Left ventricle myocardium inferior (tissue), 1 donor: ENCODE data around the gene LRGUK. TPM values are rescaled to one million over a fixed set of nuclear protein-coding genes. Genes with fewer than 3 reads are reported as not detected.

Experiments
- DNase-seq: peaks from one replicate; pipeline ENCODE4 v3.0.0-alpha.2; 2020
- H3K27ac ChIP-seq: fragments of 200-600 bp; replicated peaks from 2 replicates; pipeline ENCODE4 v1.8.0; 2021
- H3K27me3 ChIP-seq: fragments of 200-600 bp; 2 replicates; pipeline ENCODE4 v1.8.0; 2021; ENCODE audit warnings: low read depth
- H3K36me3 ChIP-seq: fragments of 200-600 bp; 2 replicates; pipeline ENCODE4 v1.8.0; 2021
- H3K4me1 ChIP-seq: fragments of 200-600 bp; 2 replicates; pipeline ENCODE4 v1.8.0; 2021
- H3K4me3 ChIP-seq: fragments of 200-600 bp; 2 replicates; pipeline ENCODE4 v1.8.0; 2021; ENCODE audit warnings: mild to moderate bottlenecking, moderate library complexity
- H3K9me3 ChIP-seq: fragments of 200-600 bp; replicated peaks from 2 replicates; pipeline ENCODE4 v1.8.0; 2021
- intact Hi-C: fragments of 100-400 bp; cut with micrococcal nuclease; formaldehyde crosslinking; loops from one replicate; pipeline ENCODE4 v1.11.0; 2022
- total RNA-seq: library from RNA; stranded (reverse); fragmentation: NEBNext Ultra II Directional; extraction: Animal tissue kit (Norgen Biotek cat#: 25700); gene quantifications from one replicate; pipeline ENCODE4 v1.2.1, GENCODE V29; 2021
- TF ChIP-seq, protein P1 (sequence below): fragments of 200-600 bp; IDR thresholded peaks from 2 replicates; pipeline ENCODE4 v1.8.0; 2021; ENCODE audit warnings: antibody characterized with exemption, mild to moderate bottlenecking, borderline replicate concordance
- donor health status: DM: no; HTN: yes; CAD: no; lungs with severe emphysema.

Gene LRGUK
- total RNA-seq, 1 donor from 2014 or later = 0.19 TPM

DNA sequence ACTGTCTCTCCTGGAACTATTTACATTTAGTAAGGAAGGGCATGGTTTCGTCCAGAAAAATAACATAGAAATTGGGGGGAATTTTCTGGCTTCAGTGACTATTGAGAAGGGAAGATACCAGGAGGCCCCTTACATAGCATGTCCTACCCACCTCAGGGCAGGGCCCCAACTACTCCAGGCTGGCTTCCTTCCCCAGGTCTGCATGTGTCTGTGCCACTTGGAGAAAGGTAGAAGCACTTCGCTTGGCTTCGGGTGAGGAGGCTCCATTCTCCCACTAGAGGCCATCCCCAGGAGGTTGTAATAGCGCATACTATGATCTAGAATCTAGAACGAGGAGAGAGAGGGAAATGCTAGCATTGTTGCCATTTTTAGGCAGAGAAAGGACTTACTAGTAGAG, 14.7 kb downstream of the LRGUK start:
- Histone ChIP-seq H3K27me3 (peaks cover 8% of the 10 kb centered on the region), H3K9me3 (no peaks in the 10 kb centered on the region), H3K27ac (no peak overlapping the region), H3K4me3 (no peak overlapping the region), H3K36me3 (no peaks in the 10 kb centered on the region), H3K4me1 (no peaks in the 10 kb centered on the region)
- intact Hi-C loops = no loop called here
- no peak for DNase-seq
- TF ChIP-seq, protein P1, sequence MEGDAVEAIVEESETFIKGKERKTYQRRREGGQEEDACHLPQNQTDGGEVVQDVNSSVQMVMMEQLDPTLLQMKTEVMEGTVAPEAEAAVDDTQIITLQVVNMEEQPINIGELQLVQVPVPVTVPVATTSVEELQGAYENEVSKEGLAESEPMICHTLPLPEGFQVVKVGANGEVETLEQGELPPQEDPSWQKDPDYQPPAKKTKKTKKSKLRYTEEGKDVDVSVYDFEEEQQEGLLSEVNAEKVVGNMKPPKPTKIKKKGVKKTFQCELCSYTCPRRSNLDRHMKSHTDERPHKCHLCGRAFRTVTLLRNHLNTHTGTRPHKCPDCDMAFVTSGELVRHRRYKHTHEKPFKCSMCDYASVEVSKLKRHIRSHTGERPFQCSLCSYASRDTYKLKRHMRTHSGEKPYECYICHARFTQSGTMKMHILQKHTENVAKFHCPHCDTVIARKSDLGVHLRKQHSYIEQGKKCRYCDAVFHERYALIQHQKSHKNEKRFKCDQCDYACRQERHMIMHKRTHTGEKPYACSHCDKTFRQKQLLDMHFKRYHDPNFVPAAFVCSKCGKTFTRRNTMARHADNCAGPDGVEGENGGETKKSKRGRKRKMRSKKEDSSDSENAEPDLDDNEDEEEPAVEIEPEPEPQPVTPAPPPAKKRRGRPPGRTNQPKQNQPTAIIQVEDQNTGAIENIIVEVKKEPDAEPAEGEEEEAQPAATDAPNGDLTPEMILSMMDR = no peak

DNA sequence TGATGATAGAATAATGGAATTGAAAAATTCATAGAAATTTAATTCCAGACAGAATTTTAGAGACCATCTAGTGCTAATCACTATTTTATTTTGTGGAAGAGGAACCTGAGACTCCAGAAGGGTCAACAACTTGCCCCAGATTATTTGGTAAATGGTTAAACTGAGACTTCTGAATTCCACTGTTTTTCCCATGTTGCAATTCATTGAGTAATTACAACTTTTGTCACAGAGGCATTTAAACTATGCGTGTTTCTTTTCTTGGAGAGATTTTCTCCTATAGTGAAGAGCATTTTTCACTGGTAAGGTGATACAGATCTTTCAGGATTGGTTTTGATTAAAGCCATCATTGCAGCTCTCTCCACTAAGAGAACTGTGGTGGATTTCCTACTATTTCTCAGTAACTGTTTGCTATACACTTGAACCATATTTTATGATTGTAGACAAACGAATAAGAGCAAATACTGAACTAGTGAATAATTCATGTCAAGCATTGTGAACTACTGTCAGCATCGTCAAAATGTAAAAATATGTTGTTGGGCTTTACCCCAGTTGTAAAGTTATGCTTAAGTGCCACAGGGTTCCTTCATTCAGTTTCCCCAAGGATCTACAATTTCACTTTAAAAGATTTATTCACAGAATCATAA, 26.5 kb downstream of the LRGUK start:
- TF ChIP-seq, protein P1 = no peak
- Histone ChIP-seq H3K4me1 (no peaks in the 10 kb centered on the region), H3K27ac (no peak overlapping the region), H3K9me3 (peaks cover 15% of the 10 kb centered on the region), H3K27me3 (peaks cover 1% of the 10 kb centered on the region), H3K4me3 (no peak overlapping the region), H3K36me3 (no peaks in the 10 kb centered on the region)
- no peak for DNase-seq
- intact Hi-C loops = no loop called here

DNA sequence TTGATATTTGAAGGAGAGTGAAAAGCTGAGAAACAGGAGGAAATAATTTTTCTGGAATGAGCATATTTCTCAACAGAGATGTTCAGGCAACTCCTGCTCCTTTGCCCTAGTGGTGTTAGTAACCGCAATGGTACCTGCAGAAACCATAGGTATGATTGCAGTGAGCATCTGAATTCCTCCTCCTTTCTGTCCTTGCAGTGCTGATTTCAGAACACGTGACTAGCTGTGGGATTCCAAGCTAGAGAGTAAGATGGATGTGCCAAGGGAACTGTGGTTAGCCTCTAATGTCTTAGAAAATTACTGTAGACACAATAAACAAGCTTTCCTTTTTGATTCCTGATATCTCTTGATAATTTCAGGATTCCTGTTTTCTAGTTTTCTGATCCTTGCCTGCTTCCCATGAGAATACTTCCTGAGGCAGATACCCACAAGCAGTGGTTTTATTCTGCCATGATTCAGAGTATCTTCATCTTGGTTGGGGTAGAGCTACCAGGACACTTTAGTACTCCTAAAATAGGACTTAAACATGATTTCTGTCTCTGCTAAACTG, 27.5 kb downstream of the LRGUK start:
- TF ChIP-seq, protein P1 = no peak
- intact Hi-C loops = no loop called here
- H3K36me3 ChIP-seq = no peaks in the 10 kb centered on the region
- no peaks in the 10 kb centered on the region for H3K4me1 ChIP-seq
- no peak overlapping the region for H3K4me3 ChIP-seq
- H3K27me3 ChIP-seq = peaks cover 7% of the 10 kb centered on the region
- DNase-seq = no peak
- no peak overlapping the region for H3K27ac ChIP-seq
- peaks cover 15% of the 10 kb centered on the region for H3K9me3 ChIP-seq

DNA sequence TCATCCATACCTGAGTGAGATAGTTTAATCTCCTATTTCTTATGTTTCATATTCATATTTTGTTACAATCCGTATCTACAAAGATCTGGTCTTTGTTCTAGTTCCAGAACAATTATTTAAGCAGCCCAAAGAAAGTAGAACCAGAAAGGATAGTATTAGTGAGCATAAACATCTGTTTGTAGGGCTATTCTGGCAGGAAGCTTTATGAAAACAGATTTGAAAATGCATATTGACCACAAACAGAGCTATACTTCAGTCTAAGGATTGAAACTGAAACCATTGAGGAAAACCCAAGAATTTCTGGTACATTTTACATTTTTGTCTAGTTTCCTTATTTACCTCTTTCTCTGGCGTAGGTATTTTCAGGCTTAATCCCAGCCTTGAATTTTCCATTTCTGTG, 28.1 kb downstream of the LRGUK start:
- Histone ChIP-seq H3K27ac (no peak overlapping the region), H3K4me3 (no peak overlapping the region), H3K27me3 (peaks cover 7% of the 10 kb centered on the region), H3K4me1 (no peaks in the 10 kb centered on the region), H3K36me3 (no peaks in the 10 kb centered on the region), H3K9me3 (peaks cover 14% of the 10 kb centered on the region)
- DNase-seq = no peak
- intact Hi-C loops = no loop called here
- TF ChIP-seq, protein P1 = no peak

DNA sequence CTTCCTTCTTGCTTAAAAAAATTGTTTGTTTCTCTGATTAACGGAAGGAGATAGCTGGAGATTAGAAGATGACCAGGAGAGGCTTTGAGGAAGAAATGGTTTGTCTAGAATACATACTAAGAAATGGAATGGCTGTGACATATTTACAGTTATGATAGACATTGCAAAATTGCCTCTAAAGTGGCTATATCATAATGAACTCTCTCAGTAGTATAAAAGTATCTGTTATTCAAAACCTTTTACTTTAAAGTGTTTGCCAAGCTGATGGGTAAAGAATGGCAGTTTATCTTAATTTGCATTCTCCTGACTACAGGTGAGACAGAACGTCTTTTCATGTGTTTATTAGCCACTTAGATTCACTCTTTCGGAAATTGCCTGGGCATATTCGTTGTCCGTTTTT, 28.7 kb downstream of the LRGUK start:
- Histone ChIP-seq H3K4me3 (no peak overlapping the region), H3K36me3 (no peaks in the 10 kb centered on the region), H3K27me3 (peaks cover 7% of the 10 kb centered on the region), H3K9me3 (peaks cover 7% of the 10 kb centered on the region), H3K4me1 (no peaks in the 10 kb centered on the region), H3K27ac (no peak overlapping the region)
- intact Hi-C loops = no loop called here
- TF ChIP-seq, protein P1 = no peak
- DNase-seq = no peak
